GM23338 (cell line): ENCODE data around the gene DELE1.

ENCODE experiments used
- CREB1 ChIP-seq: fragments of 250-450 bp; sonication (Bioruptor Pico); IDR thresholded peaks from 2 replicates; pipeline ENCODE4 v1.5.0; 2020; ENCODE audit warnings: low read depth, mild to moderate bottlenecking, moderate library complexity
- CTCF ChIP-seq, 2 experiments: fragments of 200-600 bp in 1 of 2; sonication (generic) in 1 of 2; conservative IDR thresholded peaks; 2 replicates each; pipeline versions ENCODE4 v1.5.1 to v1.6.1; 2016 to 2017; ENCODE audit warnings: antibody characterized with exemption in 2 of 2, low read depth in 2 of 2, mild to moderate bottlenecking in 2 of 2, moderate library complexity in 1 of 2
- ETS1 ChIP-seq: IDR thresholded peaks from 2 replicates; pipeline ENCODE4 v1.6.1; 2016; ENCODE audit warnings: antibody characterized with exemption
- EZH2 ChIP-seq: fragments of 200-600 bp; sonication (generic); IDR thresholded peaks from one replicate; pipeline ENCODE4 v1.8.0; 2017; ENCODE audit warnings: antibody characterized with exemption, mild to moderate bottlenecking, low read depth; ENCODE audit not compliant: unreplicated experiment
- EZH2phosphoT487 ChIP-seq: fragments of 200-600 bp; sonication (generic); IDR thresholded peaks from one replicate; pipeline ENCODE4 v1.8.1; 2018; ENCODE audit warnings: antibody characterized with exemption; ENCODE audit not compliant: unreplicated experiment
- JUNB ChIP-seq: IDR thresholded peaks from one replicate; pipeline ENCODE4 v1.6.1; 2016; ENCODE audit warnings: antibody characterized with exemption; ENCODE audit not compliant: unreplicated experiment
- NANOG ChIP-seq: IDR thresholded peaks from 2 replicates; pipeline ENCODE4 v1.6.1; 2016; ENCODE audit warnings: antibody characterized with exemption, borderline replicate concordance
- POLR2AphosphoS5 ChIP-seq: IDR thresholded peaks from 2 replicates; pipeline ENCODE4 v1.6.1; 2016; ENCODE audit warnings: antibody characterized with exemption, low read depth
- REST ChIP-seq: IDR thresholded peaks from one replicate; pipeline ENCODE4 v1.6.1; 2018; ENCODE audit warnings: antibody characterized with exemption; ENCODE audit not compliant: unreplicated experiment
- STAT1 ChIP-seq: IDR thresholded peaks from one replicate; pipeline ENCODE4 v1.6.1; 2016; ENCODE audit warnings: antibody characterized with exemption; ENCODE audit not compliant: unreplicated experiment
- ZNF114 ChIP-seq: fragments of 250-450 bp; sonication (Bioruptor Pico); IDR thresholded peaks from 2 replicates; pipeline ENCODE4 v1.5.0; 2020; ENCODE audit warnings: mild to moderate bottlenecking, moderate library complexity
- ZNF331 ChIP-seq: fragments of 250-450 bp; sonication (Bioruptor Pico); IDR thresholded peaks from 2 replicates; pipeline ENCODE4 v1.5.0; 2020; ENCODE audit warnings: low read depth, mild to moderate bottlenecking, moderate library complexity
- ZNF462 ChIP-seq: fragments of 250-450 bp; sonication (Bioruptor Pico); IDR thresholded peaks from 2 replicates; pipeline ENCODE4 v1.5.0; 2020; ENCODE audit warnings: mild to moderate bottlenecking, moderate library complexity

GRCh38 chr5:141960018-141960417 is 36.3 kb downstream of the DELE1 start:
- TF ChIP-seq CTCF (conservative IDR thresholded peaks at IDR 0.05; ENCODE audit: low read depth in 2 of 2): peak; percentile 37 to 72
- no peak for TF ChIP-seq EZH2phosphoT487
- no peak for TF ChIP-seq REST
- no peak for TF ChIP-seq CREB1 (CRISPR knock-in tag)
- no peak for TF ChIP-seq POLR2AphosphoS5
- no peak for TF ChIP-seq EZH2
- TF ChIP-seq ZNF462 (CRISPR knock-in tag): no peak
- no peak for TF ChIP-seq STAT1
- no peak for TF ChIP-seq ETS1
- TF ChIP-seq ZNF331 (CRISPR knock-in tag): no peak
- no peak for TF ChIP-seq NANOG
- no peak for TF ChIP-seq JUNB
- TF ChIP-seq ZNF114 (CRISPR knock-in tag): no peak
